K562 (cell line): ENCODE results near the gene FAM20B. TPM values are rescaled to one million over a fixed set of nuclear protein-coding genes. Genes with fewer than 3 reads are reported as not detected.

Source experiments
- ARHGAP35 ChIP-seq: fragments of 450-650 bp; IDR thresholded peaks from 2 replicates; pipeline ENCODE4 v1.6.1; 2018; ENCODE audit not compliant: partially characterized antibody
- ARNT ChIP-seq, 2 experiments: fragments of 450-650 bp; IDR thresholded peaks; 2 replicates each; pipeline ENCODE4 v1.6.1; 2016; ENCODE audit warnings: mild to moderate bottlenecking in 1 of 2
- BCOR ChIP-seq: fragments of 450-650 bp; IDR thresholded peaks from 2 replicates; pipeline ENCODE4 v1.6.1; 2016
- CBX3 ChIP-seq, 2 experiments: IDR thresholded peaks; 1 replicate in 1 of 2; 2 replicates in 1 of 2; pipeline ENCODE4 v1.6.1; 2012; ENCODE audit warnings: inconsistent platforms in 2 of 2, low read length in 2 of 2, borderline replicate concordance in 1 of 2, control low read depth in 1 of 2
- DIDO1 ChIP-seq: fragments of 450-650 bp; IDR thresholded peaks from 2 replicates; pipeline ENCODE4 v1.6.1; 2016; ENCODE audit warnings: low read depth, missing biosample characterization, missing genetic modification characterization
- DNMT1 ChIP-seq: fragments of 450-650 bp; IDR thresholded peaks from 2 replicates; pipeline ENCODE4 v1.6.1; 2016; ENCODE audit warnings: antibody characterized with exemption, mild to moderate bottlenecking
- DPF2 ChIP-seq: fragments of 450-650 bp; IDR thresholded peaks from 2 replicates; pipeline ENCODE4 v1.6.1; 2016
- EP300 ChIP-seq: IDR thresholded peaks from 2 replicates; pipeline ENCODE4 v1.6.1; 2012; ENCODE audit warnings: low read length, improper control_type of control experiment
- EP400 ChIP-seq: fragments of 450-650 bp; IDR thresholded peaks from 2 replicates; pipeline ENCODE4 v1.6.1; 2017; ENCODE audit warnings: antibody characterized with exemption, mild to moderate bottlenecking, moderate library complexity
- JUN ChIP-seq, 2 experiments: sonication (generic) in 1 of 2; formaldehyde crosslinking in 1 of 2; IDR thresholded peaks; 2 replicates each; pipeline versions ENCODE4 v1.6.1 to v1.8.0; 2012 to 2022; ENCODE audit warnings: borderline replicate concordance in 2 of 2, mild to moderate bottlenecking in 2 of 2, improper control_type of control experiment in 1 of 2, low read depth in 1 of 2, low read length in 1 of 2, missing genetic modification reagents in 1 of 2
- KDM1A ChIP-seq, 2 experiments: fragments of 450-650 bp; IDR thresholded peaks; 2 replicates each; pipeline ENCODE4 v1.6.1; 2016; ENCODE audit warnings: mild to moderate bottlenecking in 2 of 2
- MEIS2 ChIP-seq: fragments of 450-650 bp; IDR thresholded peaks from 2 replicates; pipeline ENCODE4 v1.6.1; 2014; ENCODE audit warnings: mild to moderate bottlenecking; ENCODE audit not compliant: partially characterized antibody
- POLR2H ChIP-seq: IDR thresholded peaks from 2 replicates; pipeline ENCODE4 v1.6.1; 2016; ENCODE audit warnings: missing genetic modification characterization, low read depth, mild to moderate bottlenecking, control low read depth, missing compliant biosample characterization, moderate library complexity
- PTBP1 ChIP-seq: fragments of 200-400 bp; formaldehyde crosslinking; IDR thresholded peaks from 2 replicates; pipeline ENCODE4 v1.6.1; 2017; ENCODE audit warnings: low read depth, low read length
- RBM39 ChIP-seq: fragments of 200-400 bp; formaldehyde crosslinking; optimal IDR thresholded peaks from 2 replicates; pipeline ENCODE3; 2018; ENCODE audit warnings: low read depth, low read length
- SETDB1 ChIP-seq: IDR thresholded peaks from one replicate; pipeline ENCODE4 v1.6.1; 2012; ENCODE audit warnings: low read length, control low read depth, inconsistent platforms
- SMARCE1 ChIP-seq: fragments of 450-650 bp; IDR thresholded peaks from 2 replicates; pipeline ENCODE4 v1.7.1; 2016; ENCODE audit warnings: mild to moderate bottlenecking
- SP1 ChIP-seq: sonication (generic); formaldehyde crosslinking; IDR thresholded peaks from 2 replicates; pipeline ENCODE4 v1.8.1; 2022; ENCODE audit warnings: mild to moderate bottlenecking, missing genetic modification reagents
- TBL1XR1 ChIP-seq, 2 experiments: IDR thresholded peaks; 2 replicates each; pipeline ENCODE4 v1.6.1; 2012; ENCODE audit warnings: improper control_type of control experiment in 2 of 2, low read length in 2 of 2, mild to moderate bottlenecking in 1 of 2
- U2AF2 ChIP-seq: fragments of 200-400 bp; formaldehyde crosslinking; optimal IDR thresholded peaks from 2 replicates; pipeline ENCODE3; 2017; ENCODE audit warnings: low read depth, mild to moderate bottlenecking, low read length
- ZEB2 ChIP-seq: fragments of 450-650 bp; IDR thresholded peaks from 2 replicates; pipeline ENCODE4 v1.6.1; 2016
- ZNF174 ChIP-seq: fragments of 250-450 bp; sonication (Bioruptor Pico); IDR thresholded peaks from 2 replicates; pipeline ENCODE4 v1.4.0; 2020; ENCODE audit warnings: mild to moderate bottlenecking
- ZNF239 ChIP-seq: fragments of 250-450 bp; sonication (Bioruptor Pico); IDR thresholded peaks from 2 replicates; pipeline ENCODE4 v1.4.0; 2020; ENCODE audit warnings: mild to moderate bottlenecking
- polyA plus RNA-seq, 8 experiments: library from polyadenylated mRNA; depleted of rRNA in 4 of 8; stranded (reverse) in 5 of 8; unstranded in 3 of 8; fragments of >200 nt; fragmentation: Nextera tagmentation in 2 of 8; fragmentation: Illumina TruSeq in 1 of 8; extraction: Ambion mirVana in 2 of 8; extraction: Trizol in 1 of 8; gene quantifications; 2 replicates each; pipeline versions ENCODE4 v1.2.1 to v1.2.3, GENCODE V29; 2011 to 2014; ENCODE audit warnings: inconsistent platforms in 1 of 8, missing spikeins in 1 of 8
- total RNA-seq, 7 experiments: library from RNA; depleted of rRNA in 6 of 7; stranded (reverse); fragments of >200 nt in 6 of 7; fragmentation: Illumina TruSeq in 2 of 7; extraction: Trizol in 2 of 7; gene quantifications; 2 replicates each; pipeline versions ENCODE4 v1.2.1 to v1.2.3, GENCODE V29; 2011 to 2021; ENCODE audit warnings: low replicate concordance in 1 of 7
- TF ChIP-seq, protein P1 (sequence below): fragments of 200-800 bp; sonication (Bioruptor generic); IDR thresholded peaks from 2 replicates; pipeline ENCODE4 v1.6.1; 2017; ENCODE audit warnings: missing genetic modification characterization, missing compliant biosample characterization
- TF ChIP-seq, protein P2 (sequence below): conservative IDR thresholded peaks from 2 replicates; pipeline ENCODE4 v1.6.1; 2011; ENCODE audit warnings: low read depth, mild to moderate bottlenecking, low read length; ENCODE audit not compliant: control insufficient read depth
- TF ChIP-seq, protein P3 (sequence below), 2 experiments: fragments of 250-450 bp in 1 of 2; fragments of 450-650 bp in 1 of 2; sonication (Bioruptor Pico) in 1 of 2; IDR thresholded peaks; 2 replicates each; pipeline versions ENCODE4 v1.6.1 to v1.8.0; 2016 to 2021; ENCODE audit warnings: mild to moderate bottlenecking in 2 of 2, moderate library complexity in 2 of 2, missing compliant biosample characterization in 1 of 2, missing genetic modification characterization in 1 of 2

The FAM20B gene
- total and polyA plus RNA-seq, 9 of the 15 experiments (the other 6 are each of a cell fraction or from before 2014, with no cell fraction given), result 7.2 to 67.5 (median 42.9) TPM

DNA sequence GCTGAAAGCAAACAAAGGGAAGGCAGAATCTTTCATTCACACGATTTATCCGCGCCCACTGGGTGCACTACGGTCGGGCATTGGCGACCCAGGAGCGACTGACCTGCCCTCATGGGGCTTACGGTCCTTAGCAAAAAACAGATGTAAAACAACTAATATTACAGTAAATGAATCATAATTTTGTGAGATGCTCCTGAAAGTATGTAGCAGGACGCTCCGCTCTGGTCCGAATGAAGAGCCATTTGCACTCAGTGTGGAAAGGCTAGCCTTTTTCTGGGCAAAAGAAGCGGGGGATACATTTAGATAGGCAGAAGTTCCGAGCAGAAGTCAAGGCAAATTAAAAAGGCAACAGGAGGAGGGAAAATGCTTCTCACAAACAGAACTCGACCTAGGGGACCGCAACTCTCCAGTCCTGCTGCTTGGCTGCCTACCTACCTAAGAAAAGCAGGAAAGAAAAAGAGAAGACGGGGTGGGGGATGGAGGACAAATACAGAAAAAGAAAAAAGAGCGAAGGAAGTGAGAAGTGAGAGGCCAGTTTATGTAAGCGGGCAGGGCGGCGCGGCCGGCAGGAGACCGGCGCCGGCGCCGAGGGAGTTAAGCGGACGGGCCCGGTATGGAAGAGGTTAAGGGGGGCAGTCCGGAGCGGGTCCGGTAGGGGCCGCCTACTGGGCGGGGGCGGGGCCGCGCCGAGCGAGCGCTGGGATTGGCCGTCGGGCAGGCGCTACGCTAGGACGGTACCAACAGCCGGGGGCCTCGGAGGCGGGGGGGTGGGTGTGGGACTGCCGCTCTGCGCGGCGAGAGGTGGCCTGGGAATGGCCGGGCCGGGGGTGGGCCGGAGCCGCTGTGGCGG is at the start of gene FAM20B (continued):
- TF ChIP-seq DIDO1 (0 out of 2 replicates have a peak, but pooled peaks have one; percentile 60), DPF2 (peak; percentile 68), MEIS2 (no peak), EP400 (peak; percentile 0; the same call in 1 of the 2 replicates), SETDB1 (no peak), U2AF2 (no peak), TBL1XR1 (IDR thresholded peaks at IDR 0.05; ENCODE audit: low read length in 2 of 2) (0 out of 4 replicates have a peak, but pooled peaks of 1 of the 2 experiments have one; percentile 33), ARHGAP35 (no peak), SP1 (CRISPR knock-in tag) (0 out of 2 replicates have a peak, but pooled peaks have one; percentile 9), KDM1A (IDR thresholded peaks at IDR 0.05) (peak in 1 of 2 experiments; percentile 13; a peak in 1 of 4 replicates), CBX3 (IDR thresholded peaks at IDR 0.05; ENCODE audit: borderline replicate concordance in 1 of 2, low read length in 2 of 2) (peak in 1 of 2 experiments; percentile 85; a peak in 2 of 3 replicates), RBM39 (no peak), DNMT1 (peak; percentile 96), ZNF239 (no peak), ZNF174 (CRISPR knock-in tag) (no peak), EP300 (0 out of 2 replicates have a peak, but pooled peaks have one; percentile 18), BCOR (peak; percentile 88), ARNT (IDR thresholded peaks at IDR 0.05) (peak; percentile 57 to 71; a peak in 1 of 4 replicates), JUN (IDR thresholded peaks at IDR 0.05; ENCODE audit: borderline replicate concordance, low read depth, low read length) (peak; percentile 54; the same call in 1 of the 2 replicates), JUN (CRISPR knock-in tag; IDR thresholded peaks at IDR 0.05; ENCODE audit: borderline replicate concordance) (no peak), ZEB2 (0 out of 2 replicates have a peak, but pooled peaks have one; percentile 56), PTBP1 (0 out of 2 replicates have a peak, but pooled peaks have one; percentile 50), SMARCE1 (peak; percentile 78), POLR2H (tag) (no peak)
- TF ChIP-seq, protein P1, sequence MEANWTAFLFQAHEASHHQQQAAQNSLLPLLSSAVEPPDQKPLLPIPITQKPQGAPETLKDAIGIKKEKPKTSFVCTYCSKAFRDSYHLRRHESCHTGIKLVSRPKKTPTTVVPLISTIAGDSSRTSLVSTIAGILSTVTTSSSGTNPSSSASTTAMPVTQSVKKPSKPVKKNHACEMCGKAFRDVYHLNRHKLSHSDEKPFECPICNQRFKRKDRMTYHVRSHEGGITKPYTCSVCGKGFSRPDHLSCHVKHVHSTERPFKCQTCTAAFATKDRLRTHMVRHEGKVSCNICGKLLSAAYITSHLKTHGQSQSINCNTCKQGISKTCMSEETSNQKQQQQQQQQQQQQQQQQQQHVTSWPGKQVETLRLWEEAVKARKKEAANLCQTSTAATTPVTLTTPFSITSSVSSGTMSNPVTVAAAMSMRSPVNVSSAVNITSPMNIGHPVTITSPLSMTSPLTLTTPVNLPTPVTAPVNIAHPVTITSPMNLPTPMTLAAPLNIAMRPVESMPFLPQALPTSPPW (CRISPR knock-in tag), result peak; percentile 98
- TF ChIP-seq, protein P2, sequence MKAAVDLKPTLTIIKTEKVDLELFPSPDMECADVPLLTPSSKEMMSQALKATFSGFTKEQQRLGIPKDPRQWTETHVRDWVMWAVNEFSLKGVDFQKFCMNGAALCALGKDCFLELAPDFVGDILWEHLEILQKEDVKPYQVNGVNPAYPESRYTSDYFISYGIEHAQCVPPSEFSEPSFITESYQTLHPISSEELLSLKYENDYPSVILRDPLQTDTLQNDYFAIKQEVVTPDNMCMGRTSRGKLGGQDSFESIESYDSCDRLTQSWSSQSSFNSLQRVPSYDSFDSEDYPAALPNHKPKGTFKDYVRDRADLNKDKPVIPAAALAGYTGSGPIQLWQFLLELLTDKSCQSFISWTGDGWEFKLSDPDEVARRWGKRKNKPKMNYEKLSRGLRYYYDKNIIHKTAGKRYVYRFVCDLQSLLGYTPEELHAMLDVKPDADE, result peak; percentile 55; the same call in 1 of the 2 replicates
- TF ChIP-seq, protein P3, sequence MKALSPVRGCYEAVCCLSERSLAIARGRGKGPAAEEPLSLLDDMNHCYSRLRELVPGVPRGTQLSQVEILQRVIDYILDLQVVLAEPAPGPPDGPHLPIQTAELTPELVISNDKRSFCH (CRISPR knock-in tag; IDR thresholded peaks at IDR 0.05), result no peak
- TF ChIP-seq, protein P3 (tag; IDR thresholded peaks at IDR 0.05), result 0 out of 2 replicates have a peak, but pooled peaks have one; percentile 28
